ENCODE data around the gene ZMAT5.

DNA sequence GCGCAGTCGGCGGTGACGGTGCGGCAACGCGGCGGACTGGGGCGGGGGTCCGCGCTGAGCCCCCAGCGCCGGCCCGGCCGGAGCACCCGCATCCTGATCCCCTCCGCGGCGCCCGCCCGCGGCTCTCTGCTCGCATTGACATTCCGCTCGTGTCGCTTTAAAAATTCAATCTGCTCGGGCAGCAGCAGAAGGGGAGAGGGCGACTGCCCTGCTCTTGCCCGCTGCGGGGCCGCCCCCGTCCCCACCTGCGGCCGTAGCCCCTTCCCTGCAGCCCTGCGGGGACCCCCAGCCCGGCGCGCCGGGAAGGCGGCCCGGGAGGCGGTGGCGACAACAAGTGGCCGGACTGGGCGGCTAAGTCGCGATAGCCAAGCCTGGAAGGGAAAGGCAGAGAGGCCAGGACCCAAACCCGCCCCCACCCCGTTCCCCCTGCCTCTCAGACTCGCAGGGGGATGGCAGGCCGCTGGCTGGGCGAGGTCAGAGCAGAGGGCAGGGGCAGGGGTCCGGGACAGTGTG, 45.9 kb downstream of the ZMAT5 start:
- TF ChIP-seq, protein P1, sequence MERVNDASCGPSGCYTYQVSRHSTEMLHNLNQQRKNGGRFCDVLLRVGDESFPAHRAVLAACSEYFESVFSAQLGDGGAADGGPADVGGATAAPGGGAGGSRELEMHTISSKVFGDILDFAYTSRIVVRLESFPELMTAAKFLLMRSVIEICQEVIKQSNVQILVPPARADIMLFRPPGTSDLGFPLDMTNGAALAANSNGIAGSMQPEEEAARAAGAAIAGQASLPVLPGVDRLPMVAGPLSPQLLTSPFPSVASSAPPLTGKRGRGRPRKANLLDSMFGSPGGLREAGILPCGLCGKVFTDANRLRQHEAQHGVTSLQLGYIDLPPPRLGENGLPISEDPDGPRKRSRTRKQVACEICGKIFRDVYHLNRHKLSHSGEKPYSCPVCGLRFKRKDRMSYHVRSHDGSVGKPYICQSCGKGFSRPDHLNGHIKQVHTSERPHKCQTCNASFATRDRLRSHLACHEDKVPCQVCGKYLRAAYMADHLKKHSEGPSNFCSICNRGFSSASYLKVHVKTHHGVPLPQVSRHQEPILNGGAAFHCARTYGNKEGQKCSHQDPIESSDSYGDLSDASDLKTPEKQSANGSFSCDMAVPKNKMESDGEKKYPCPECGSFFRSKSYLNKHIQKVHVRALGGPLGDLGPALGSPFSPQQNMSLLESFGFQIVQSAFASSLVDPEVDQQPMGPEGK (CRISPR knock-in tag; IDR thresholded peaks at IDR 0.05; ENCODE audit: borderline replicate concordance): no peak
- TF ChIP-seq ARNTL (CRISPR knock-in tag; IDR thresholded peaks at IDR 0.05; ENCODE audit: borderline replicate concordance, low read depth) (no peak), ZFP30 (CRISPR knock-in tag; IDR thresholded peaks at IDR 0.05) (no peak), ZNF565 (CRISPR knock-in tag; conservative IDR thresholded peaks at IDR 0.05; ENCODE audit: low read depth) (no peak), PPARA (CRISPR knock-in tag; IDR thresholded peaks at IDR 0.05; ENCODE audit: borderline replicate concordance) (no peak), RARB (CRISPR knock-in tag; IDR thresholded peaks at IDR 0.05) (no peak), ZFP3 (CRISPR knock-in tag; IDR thresholded peaks at IDR 0.05) (no peak), BACH2 (CRISPR knock-in tag; IDR thresholded peaks at IDR 0.05; ENCODE audit: borderline replicate concordance) (no peak), GLIS3 (CRISPR knock-in tag; IDR thresholded peaks at IDR 0.05) (no peak), ISL1 (CRISPR knock-in tag; IDR thresholded peaks at IDR 0.05) (no peak)
- TF ChIP-seq, protein P2, sequence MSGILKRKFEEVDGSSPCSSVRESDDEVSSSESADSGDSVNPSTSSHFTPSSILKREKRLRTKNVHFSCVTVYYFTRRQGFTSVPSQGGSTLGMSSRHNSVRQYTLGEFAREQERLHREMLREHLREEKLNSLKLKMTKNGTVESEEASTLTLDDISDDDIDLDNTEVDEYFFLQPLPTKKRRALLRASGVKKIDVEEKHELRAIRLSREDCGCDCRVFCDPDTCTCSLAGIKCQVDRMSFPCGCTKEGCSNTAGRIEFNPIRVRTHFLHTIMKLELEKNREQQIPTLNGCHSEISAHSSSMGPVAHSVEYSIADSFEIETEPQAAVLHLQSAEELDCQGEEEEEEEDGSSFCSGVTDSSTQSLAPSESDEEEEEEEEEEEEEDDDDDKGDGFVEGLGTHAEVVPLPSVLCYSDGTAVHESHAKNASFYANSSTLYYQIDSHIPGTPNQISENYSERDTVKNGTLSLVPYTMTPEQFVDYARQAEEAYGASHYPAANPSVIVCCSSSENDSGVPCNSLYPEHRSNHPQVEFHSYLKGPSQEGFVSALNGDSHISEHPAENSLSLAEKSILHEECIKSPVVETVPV (CRISPR knock-in tag; IDR thresholded peaks at IDR 0.05): no peak
- TF ChIP-seq, protein P3, sequence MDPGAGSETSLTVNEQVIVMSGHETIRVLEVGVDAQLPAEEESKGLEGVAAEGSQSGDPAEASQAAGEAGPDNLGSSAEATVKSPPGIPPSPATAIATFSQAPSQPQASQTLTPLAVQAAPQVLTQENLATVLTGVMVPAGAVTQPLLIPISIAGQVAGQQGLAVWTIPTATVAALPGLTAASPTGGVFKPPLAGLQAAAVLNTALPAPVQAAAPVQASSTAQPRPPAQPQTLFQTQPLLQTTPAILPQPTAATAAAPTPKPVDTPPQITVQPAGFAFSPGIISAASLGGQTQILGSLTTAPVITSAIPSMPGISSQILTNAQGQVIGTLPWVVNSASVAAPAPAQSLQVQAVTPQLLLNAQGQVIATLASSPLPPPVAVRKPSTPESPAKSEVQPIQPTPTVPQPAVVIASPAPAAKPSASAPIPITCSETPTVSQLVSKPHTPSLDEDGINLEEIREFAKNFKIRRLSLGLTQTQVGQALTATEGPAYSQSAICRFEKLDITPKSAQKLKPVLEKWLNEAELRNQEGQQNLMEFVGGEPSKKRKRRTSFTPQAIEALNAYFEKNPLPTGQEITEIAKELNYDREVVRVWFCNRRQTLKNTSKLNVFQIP (CRISPR knock-in tag; IDR thresholded peaks at IDR 0.05; ENCODE audit: borderline replicate concordance, low read depth): no peak
- TF ChIP-seq, protein P4, sequence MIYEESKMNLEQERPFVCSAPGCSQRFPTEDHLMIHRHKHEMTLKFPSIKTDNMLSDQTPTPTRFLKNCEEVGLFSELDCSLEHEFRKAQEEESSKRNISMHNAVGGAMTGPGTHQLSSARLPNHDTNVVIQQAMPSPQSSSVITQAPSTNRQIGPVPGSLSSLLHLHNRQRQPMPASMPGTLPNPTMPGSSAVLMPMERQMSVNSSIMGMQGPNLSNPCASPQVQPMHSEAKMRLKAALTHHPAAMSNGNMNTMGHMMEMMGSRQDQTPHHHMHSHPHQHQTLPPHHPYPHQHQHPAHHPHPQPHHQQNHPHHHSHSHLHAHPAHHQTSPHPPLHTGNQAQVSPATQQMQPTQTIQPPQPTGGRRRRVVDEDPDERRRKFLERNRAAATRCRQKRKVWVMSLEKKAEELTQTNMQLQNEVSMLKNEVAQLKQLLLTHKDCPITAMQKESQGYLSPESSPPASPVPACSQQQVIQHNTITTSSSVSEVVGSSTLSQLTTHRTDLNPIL (CRISPR knock-in tag; IDR thresholded peaks at IDR 0.05; ENCODE audit: low read depth): no peak

All from SK-N-SH treated with all-trans-retinoic acid at 6 μM for 48 hours (cell line).